T1000 (cell line): ENCODE data around the gene SLC30A5.

Source experiments
- DNase-seq: peaks from one replicate; lab custom pipeline; 2025; ENCODE audit warnings: mixed read lengths; lab: John Stamatoyannopoulos, UW

The SLC30A5 gene

GRCh38 chr5:69167929-69168328 is 74.1 kb downstream of the SLC30A5 start:
- no peak for DNase-seq

GRCh38 chr5:69170495-69170894 is 76.7 kb downstream of the SLC30A5 start:
- no peak for DNase-seq

GRCh38 chr5:69170969-69171368 is 77.2 kb downstream of the SLC30A5 start:
- no peak for DNase-seq
